CD4-positive, alpha-beta T cell treated with Interleukin-4 for 4 hours (primary cell): ENCODE measurements around the gene RAPSN.

Experiments used
- DNase-seq: peaks from one replicate; pipeline ENCODE4 v3.0.0-alpha.2; 2020

Gene RAPSN

GRCh38 chr11:47387944-47388696 is 60.8 kb downstream of the RAPSN start:
- DNase-seq, result no peak
